8988T (cell line): ENCODE measurements around the gene TCP11L1.
"Not testable (repeated sequence)": the region's sequence is repeated elsewhere in the genome, so short reads cannot be mapped to it uniquely, and the experiment has no call there.

Source experiments
- DNase-seq: peaks from one replicate; pipeline ENCODE4 v3.0.0; 2011

The TCP11L1 gene

GRCh38 chr11:33039274-33040032 lies at the start of gene TCP11L1:
Gene TCP11L1 (plus strand): TSS chr11:33039572. CDS start chr11:33043774, 4,202 bp downstream.
- peak; percentile 73 for DNase-seq

GRCh38 chr11:32990481-32990880 lies 48.9 kb upstream of the TCP11L1 start:
- DNase-seq = no peak

- no peak for DNase-seq
These were observed 47.9 kb upstream of the TCP11L1 start for GRCh38 chr11:32991427-32991826.

- DNase-seq = no peak
These were observed 47.5 kb upstream of the TCP11L1 start for GRCh38 chr11:32991898-32992297.

- no peak for DNase-seq
These were observed 39.2 kb upstream of the TCP11L1 start for GRCh38 chr11:33000181-33000580.

- no peak for DNase-seq
These were observed 38.1 kb upstream of the TCP11L1 start for GRCh38 chr11:33001281-33001680.

GRCh38 chr11:33001751-33002542 lies 37.4 kb upstream of the TCP11L1 start:
- DNase-seq = no peak

- DNase-seq = no peak
These were observed 34.2 kb upstream of the TCP11L1 start for GRCh38 chr11:33005175-33005574.

GRCh38 chr11:33006010-33006409 lies 33.4 kb upstream of the TCP11L1 start:
- DNase-seq = no peak

GRCh38 chr11:33013755-33014154 lies 25.6 kb upstream of the TCP11L1 start:
- no peak for DNase-seq

GRCh38 chr11:33015621-33016551 lies 23.5 kb upstream of the TCP11L1 start, which contains the start of gene DEPDC7:
Gene DEPDC7 (plus strand): TSS chr11:33015878. CDS start chr11:33015956, 78 bp downstream.
- peak; percentile 89 for DNase-seq

- DNase-seq = no peak
These were observed 22.7 kb upstream of the TCP11L1 start for GRCh38 chr11:33016654-33017053.

- no peak for DNase-seq
These were observed 21.9 kb upstream of the TCP11L1 start for GRCh38 chr11:33017478-33017877.

- no peak for DNase-seq
These were observed 21.4 kb upstream of the TCP11L1 start for GRCh38 chr11:33017965-33018364.

- no peak for DNase-seq
These were observed 20.5 kb upstream of the TCP11L1 start for GRCh38 chr11:33018840-33019239.

- DNase-seq = no peak
These were observed 17.9 kb upstream of the TCP11L1 start for GRCh38 chr11:33021501-33021900.

- no peak for DNase-seq
These were observed 17.4 kb upstream of the TCP11L1 start for GRCh38 chr11:33021937-33022336.

GRCh38 chr11:33025339-33025722 lies 14.0 kb upstream of the TCP11L1 start:
- no peak for DNase-seq

GRCh38 chr11:33027233-33027632 lies 12.1 kb upstream of the TCP11L1 start:
- no peak for DNase-seq

- no peak for DNase-seq
These were observed 11.4 kb upstream of the TCP11L1 start for GRCh38 chr11:33027846-33028536.

- DNase-seq = no peak
These were observed 10.8 kb upstream of the TCP11L1 start for GRCh38 chr11:33028537-33028914.

- DNase-seq = not testable (repeated sequence)
These were observed 10.2 kb upstream of the TCP11L1 start for GRCh38 chr11:33029218-33029617.
